Measurements from ENCODE around the gene DUSP9.

- TF ChIP-seq, protein P1, sequence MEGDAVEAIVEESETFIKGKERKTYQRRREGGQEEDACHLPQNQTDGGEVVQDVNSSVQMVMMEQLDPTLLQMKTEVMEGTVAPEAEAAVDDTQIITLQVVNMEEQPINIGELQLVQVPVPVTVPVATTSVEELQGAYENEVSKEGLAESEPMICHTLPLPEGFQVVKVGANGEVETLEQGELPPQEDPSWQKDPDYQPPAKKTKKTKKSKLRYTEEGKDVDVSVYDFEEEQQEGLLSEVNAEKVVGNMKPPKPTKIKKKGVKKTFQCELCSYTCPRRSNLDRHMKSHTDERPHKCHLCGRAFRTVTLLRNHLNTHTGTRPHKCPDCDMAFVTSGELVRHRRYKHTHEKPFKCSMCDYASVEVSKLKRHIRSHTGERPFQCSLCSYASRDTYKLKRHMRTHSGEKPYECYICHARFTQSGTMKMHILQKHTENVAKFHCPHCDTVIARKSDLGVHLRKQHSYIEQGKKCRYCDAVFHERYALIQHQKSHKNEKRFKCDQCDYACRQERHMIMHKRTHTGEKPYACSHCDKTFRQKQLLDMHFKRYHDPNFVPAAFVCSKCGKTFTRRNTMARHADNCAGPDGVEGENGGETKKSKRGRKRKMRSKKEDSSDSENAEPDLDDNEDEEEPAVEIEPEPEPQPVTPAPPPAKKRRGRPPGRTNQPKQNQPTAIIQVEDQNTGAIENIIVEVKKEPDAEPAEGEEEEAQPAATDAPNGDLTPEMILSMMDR (IDR thresholded peaks at IDR 0.05; ENCODE audit: insufficient read depth, low read length), result no peak
- TF ChIP-seq POLR2AphosphoS5 (IDR thresholded peaks at IDR 0.05; ENCODE audit: low read depth) (no peak), SPI1 (IDR thresholded peaks at IDR 0.05; ENCODE audit: borderline replicate concordance, low read depth) (no peak), GABPA (IDR thresholded peaks at IDR 0.05; ENCODE audit: low read depth) (no peak)
- TF ChIP-seq, protein P2, sequence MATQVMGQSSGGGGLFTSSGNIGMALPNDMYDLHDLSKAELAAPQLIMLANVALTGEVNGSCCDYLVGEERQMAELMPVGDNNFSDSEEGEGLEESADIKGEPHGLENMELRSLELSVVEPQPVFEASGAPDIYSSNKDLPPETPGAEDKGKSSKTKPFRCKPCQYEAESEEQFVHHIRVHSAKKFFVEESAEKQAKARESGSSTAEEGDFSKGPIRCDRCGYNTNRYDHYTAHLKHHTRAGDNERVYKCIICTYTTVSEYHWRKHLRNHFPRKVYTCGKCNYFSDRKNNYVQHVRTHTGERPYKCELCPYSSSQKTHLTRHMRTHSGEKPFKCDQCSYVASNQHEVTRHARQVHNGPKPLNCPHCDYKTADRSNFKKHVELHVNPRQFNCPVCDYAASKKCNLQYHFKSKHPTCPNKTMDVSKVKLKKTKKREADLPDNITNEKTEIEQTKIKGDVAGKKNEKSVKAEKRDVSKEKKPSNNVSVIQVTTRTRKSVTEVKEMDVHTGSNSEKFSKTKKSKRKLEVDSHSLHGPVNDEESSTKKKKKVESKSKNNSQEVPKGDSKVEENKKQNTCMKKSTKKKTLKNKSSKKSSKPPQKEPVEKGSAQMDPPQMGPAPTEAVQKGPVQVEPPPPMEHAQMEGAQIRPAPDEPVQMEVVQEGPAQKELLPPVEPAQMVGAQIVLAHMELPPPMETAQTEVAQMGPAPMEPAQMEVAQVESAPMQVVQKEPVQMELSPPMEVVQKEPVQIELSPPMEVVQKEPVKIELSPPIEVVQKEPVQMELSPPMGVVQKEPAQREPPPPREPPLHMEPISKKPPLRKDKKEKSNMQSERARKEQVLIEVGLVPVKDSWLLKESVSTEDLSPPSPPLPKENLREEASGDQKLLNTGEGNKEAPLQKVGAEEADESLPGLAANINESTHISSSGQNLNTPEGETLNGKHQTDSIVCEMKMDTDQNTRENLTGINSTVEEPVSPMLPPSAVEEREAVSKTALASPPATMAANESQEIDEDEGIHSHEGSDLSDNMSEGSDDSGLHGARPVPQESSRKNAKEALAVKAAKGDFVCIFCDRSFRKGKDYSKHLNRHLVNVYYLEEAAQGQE (IDR thresholded peaks at IDR 0.05; ENCODE audit: insufficient replicate concordance, low read depth), result no peak
Observed at GRCh38 chrX:153685156-153685536, 38.1 kb downstream of the DUSP9 start.

Data from HL-60 (cell line).